GM19328 (cell line): Measurements from ENCODE around the gene PLAC9.
"Not testable (repeated sequence)": the region's sequence is repeated elsewhere in the genome, so short reads cannot be mapped to it uniquely, and the experiment has no call there.

Experiments used
- ATAC-seq: cut with Tn5 transposase; IDR thresholded peaks from one replicate; pipeline ENCODE4 v1.9.1; 2021; ENCODE audit warnings: mild to moderate bottlenecking, moderate library complexity; ENCODE audit not compliant: unreplicated experiment

The PLAC9 gene

GRCh38 chr10:80137920-80138319 is 5.4 kb downstream of the PLAC9 start:
- ATAC-seq = no peak

GRCh38 chr10:80139265-80139664 is 6.7 kb downstream of the PLAC9 start:
- ATAC-seq = no peak

- ATAC-seq = no peak
These were observed 7.7 kb downstream of the PLAC9 start for GRCh38 chr10:80140251-80140650.

GRCh38 chr10:80141696-80142460 is 9.3 kb downstream of the PLAC9 start:
- no peak for ATAC-seq

GRCh38 chr10:80144067-80144695 is 11.7 kb downstream of the PLAC9 start:
- ATAC-seq = peak; percentile 42

GRCh38 chr10:80144696-80145131 is 12.2 kb downstream of the PLAC9 start:
- peak; percentile 36 for ATAC-seq

- not testable (repeated sequence) for ATAC-seq
These were observed 13.1 kb downstream of the PLAC9 start for GRCh38 chr10:80145406-80146308.

- ATAC-seq = no peak
These were observed 14.4 kb downstream of the PLAC9 start for GRCh38 chr10:80146918-80147317.

- no peak for ATAC-seq
These were observed 15.8 kb downstream of the PLAC9 start for GRCh38 chr10:80148166-80148805.

GRCh38 chr10:80149123-80149522 is 16.6 kb downstream of the PLAC9 start:
- no peak for ATAC-seq

- no peak for ATAC-seq
These were observed 17.6 kb downstream of the PLAC9 start for GRCh38 chr10:80150172-80150571.

- no peak for ATAC-seq
These were observed 20.3 kb downstream of the PLAC9 start for GRCh38 chr10:80152820-80153219.

- no peak for ATAC-seq
These were observed 20.9 kb downstream of the PLAC9 start for GRCh38 chr10:80153460-80153859.

- ATAC-seq = no peak
These were observed 22.1 kb downstream of the PLAC9 start for GRCh38 chr10:80154626-80154977.

GRCh38 chr10:80154978-80155695 is 22.6 kb downstream of the PLAC9 start:
- ATAC-seq = no peak

- no peak for ATAC-seq
These were observed 23.2 kb downstream of the PLAC9 start for GRCh38 chr10:80155696-80156215.

- ATAC-seq = no peak
These were observed 23.7 kb downstream of the PLAC9 start for GRCh38 chr10:80156216-80156615.

- no peak for ATAC-seq
These were observed 25.0 kb downstream of the PLAC9 start for GRCh38 chr10:80157561-80157960.

GRCh38 chr10:80158126-80158525 is 25.6 kb downstream of the PLAC9 start:
- no peak for ATAC-seq

GRCh38 chr10:80158598-80159127 is 26.1 kb downstream of the PLAC9 start:
- ATAC-seq = no peak
